Retina (tissue), 1 donor: Measurements from ENCODE around the gene TNNC1.

ENCODE experiments used
- DNase-seq: peaks from one replicate; pipeline ENCODE4 v3.0.0-alpha.2; 2016

The TNNC1 gene

GRCh38 chr3:52456800-52457183, 3.0 kb upstream of the TNNC1 start:
- DNase-seq, result no peak

- DNase-seq, result peak; percentile 63
These were observed 2.4 kb upstream of the TNNC1 start for GRCh38 chr3:52456169-52456799.

GRCh38 chr3:52455283-52456168, 1.7 kb upstream of the TNNC1 start, which contains the start of gene NISCH:
Gene NISCH (plus strand): TSS chr3:52455604. CDS start chr3:52455642, 38 bp downstream.
- peak; percentile 78 for DNase-seq

- no peak for DNase-seq
These were observed 1.1 kb upstream of the TNNC1 start for GRCh38 chr3:52454938-52455282.

GRCh38 chr3:52454250-52454937, 553 bp upstream of the TNNC1 start:
- no peak for DNase-seq

GRCh38 chr3:52452570-52453221, 1.1 kb downstream of the TNNC1 start:
- DNase-seq, result no peak

GRCh38 chr3:52452126-52452525, 1.7 kb downstream of the TNNC1 start:
- DNase-seq, result no peak

- DNase-seq, result no peak
These were observed 2.4 kb downstream of the TNNC1 start for GRCh38 chr3:52451237-52452083.

GRCh38 chr3:52450489-52451236, 3.2 kb downstream of the TNNC1 start:
- no peak for DNase-seq

- DNase-seq, result no peak
These were observed 6.1 kb downstream of the TNNC1 start for GRCh38 chr3:52447512-52448355.

GRCh38 chr3:52446631-52447511, 7.0 kb downstream of the TNNC1 start:
- DNase-seq, result peak; percentile 81

GRCh38 chr3:52446042-52446441, 7.8 kb downstream of the TNNC1 start:
- no peak for DNase-seq

GRCh38 chr3:52444860-52445793, 8.7 kb downstream of the TNNC1 start, which contains the start of gene SEMA3G:
Gene SEMA3G (minus strand): TSS chr3:52445103. CDS start chr3:52445027, 76 bp downstream.
- peak; percentile 68 for DNase-seq

GRCh38 chr3:52443791-52444687, 9.8 kb downstream of the TNNC1 start:
- no peak for DNase-seq

GRCh38 chr3:52443268-52443610, 10.6 kb downstream of the TNNC1 start:
- no peak for DNase-seq

GRCh38 chr3:52442409-52443267, 11.2 kb downstream of the TNNC1 start:
- DNase-seq, result no peak
